ENCODE results near the gene GYPE. TPM values are rescaled to one million over a fixed set of nuclear protein-coding genes. Genes with fewer than 3 reads are reported as not detected.
"Not testable (repeated sequence)": the region's sequence is repeated elsewhere in the genome, so short reads cannot be mapped to it uniquely, and the experiment has no call there.

GYPE gene
- total and polyA plus RNA-seq, 2 experiments from 2014 or later = 2.5 to 4.0 TPM

DNA sequence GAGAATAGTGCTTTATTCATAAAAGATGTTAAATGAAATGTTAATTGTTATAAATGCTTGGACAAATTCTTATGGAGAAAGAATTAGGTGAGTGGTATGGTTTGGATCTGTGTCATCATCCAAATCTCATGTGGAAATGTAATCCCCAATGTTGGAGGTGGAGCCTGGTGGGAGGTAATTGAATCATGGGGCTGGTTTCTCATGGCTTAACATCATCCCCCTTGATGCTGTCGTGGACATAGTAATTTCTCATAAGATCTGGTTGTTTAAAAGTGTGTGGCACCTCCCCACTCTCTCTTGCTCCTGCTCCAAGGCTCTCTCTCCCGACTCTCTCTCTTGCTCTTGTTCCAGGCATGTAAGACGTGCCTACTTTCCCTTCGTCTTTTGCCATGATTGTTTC lies 22.5 kb downstream of the GYPE start:
- H3K4me3 ChIP-seq = no peak overlapping the region
- WGBS, 2 experiments (ENCODE audit: low coverage in 1 of 2, low lambda C conversion rate in 2 of 2, missing lambda C conversion rate in 2 of 2) = 71 to 75% methylated on average over 4 of the region's 4 CpGs
- no peaks in the 10 kb centered on the region for H3K9me3 ChIP-seq (ENCODE audit: low read depth)
- H3K4me2 ChIP-seq (ENCODE audit: unreplicated experiment) = no peak overlapping the region
- peak; percentile 6 for DNase-seq
- in situ Hi-C loops (cut with MboI) = no loop called here
- no peaks in the 10 kb centered on the region for H3F3A ChIP-seq (ENCODE audit: insufficient read depth)
- no peak overlapping the region for H2AFZ ChIP-seq
- H3K9ac ChIP-seq = no peak overlapping the region
- no peaks in the 10 kb centered on the region for H3K79me2 ChIP-seq (ENCODE audit: insufficient read depth)
- H3K27ac ChIP-seq = no peak overlapping the region
- H3K27me3 ChIP-seq (replicated peaks; ENCODE audit: insufficient read depth) = no peaks in the 10 kb centered on the region
- no peaks in the 10 kb centered on the region for H3K4me1 ChIP-seq (ENCODE audit: insufficient read depth)
- H4K20me1 ChIP-seq (ENCODE audit: insufficient read depth) = no peaks in the 10 kb centered on the region
- TF ChIP-seq EZH2 (IDR thresholded peaks at IDR 0.05; ENCODE audit: insufficient read depth, poor library complexity, severe bottlenecking) = no peak
- no peak for TF ChIP-seq EZH2phosphoT487 (IDR thresholded peaks at IDR 0.05; ENCODE audit: insufficient read depth, low read depth)
- no peaks in the 10 kb centered on the region for H3K9me2 ChIP-seq (ENCODE audit: insufficient read depth)
- H3K36me3 ChIP-seq (ENCODE audit: low read depth) = no peaks in the 10 kb centered on the region

DNA sequence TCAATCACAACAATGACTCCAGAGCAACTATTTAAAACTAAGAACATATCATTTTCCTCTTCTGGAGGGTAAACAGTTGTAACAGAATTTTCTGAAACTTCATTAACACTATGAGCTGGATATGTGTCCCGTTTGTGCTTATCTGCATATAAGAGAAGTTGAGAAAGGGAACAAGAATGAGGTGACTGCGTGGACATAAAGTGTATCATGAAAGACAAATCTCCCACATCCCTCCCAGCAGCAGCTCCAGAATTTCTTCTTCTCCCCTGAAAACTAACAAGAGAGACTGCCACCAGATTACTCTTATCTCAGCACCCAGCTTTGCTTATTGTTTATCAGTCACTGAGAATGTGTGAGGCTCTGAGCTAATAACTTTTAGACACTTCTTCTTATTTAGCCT lies 25.8 kb downstream of the GYPE start:
- H3K4me2 ChIP-seq (ENCODE audit: unreplicated experiment); H3K36me3 ChIP-seq (ENCODE audit: low read depth); H3K9ac ChIP-seq; H3K4me3 ChIP-seq; H4K20me1 ChIP-seq (ENCODE audit: insufficient read depth); H3F3A ChIP-seq (ENCODE audit: insufficient read depth); H3K4me1 ChIP-seq (ENCODE audit: insufficient read depth); DNase-seq; H2AFZ ChIP-seq; H3K9me2 ChIP-seq (ENCODE audit: insufficient read depth); H3K27ac ChIP-seq; H3K27me3 ChIP-seq (replicated peaks; ENCODE audit: insufficient read depth); in situ Hi-C loops (cut with MboI); H3K9me3 ChIP-seq (ENCODE audit: low read depth); H3K79me2 ChIP-seq (ENCODE audit: insufficient read depth): not testable (repeated sequence)
- 82 to 85% methylated on average over 2 of the region's 2 CpGs for WGBS, 2 experiments (ENCODE audit: low coverage in 1 of 2, low lambda C conversion rate in 2 of 2, missing lambda C conversion rate in 2 of 2)

DNA sequence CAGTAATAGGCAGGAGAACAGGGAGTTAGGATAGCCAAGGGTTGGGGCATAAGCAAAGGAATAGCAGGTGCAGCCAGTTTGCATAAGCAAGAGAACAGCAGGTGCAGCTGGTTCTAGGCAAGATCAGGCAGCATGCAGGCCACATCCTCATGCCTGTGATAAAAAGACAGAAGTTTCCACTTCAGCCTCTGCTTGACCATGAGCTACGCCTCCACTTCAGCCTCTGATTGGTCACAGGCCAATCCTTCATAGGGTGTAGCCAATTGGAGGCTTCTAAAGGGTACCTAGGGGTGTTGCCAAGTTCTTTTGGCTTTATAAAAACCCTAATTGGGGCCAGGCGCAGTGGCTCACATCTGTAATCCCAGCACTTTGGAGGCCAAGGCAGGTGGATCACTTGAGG lies 30.0 kb downstream of the GYPE start:
- H3K4me1 ChIP-seq (ENCODE audit: insufficient read depth); H3K9ac ChIP-seq; H3K27me3 ChIP-seq (replicated peaks; ENCODE audit: insufficient read depth); H3K9me3 ChIP-seq (ENCODE audit: low read depth); H4K20me1 ChIP-seq (ENCODE audit: insufficient read depth); H3K79me2 ChIP-seq (ENCODE audit: insufficient read depth); H3K9me2 ChIP-seq (ENCODE audit: insufficient read depth); DNase-seq; H3K27ac ChIP-seq; H2AFZ ChIP-seq; H3K4me2 ChIP-seq (ENCODE audit: unreplicated experiment); H3K36me3 ChIP-seq (ENCODE audit: low read depth); H3F3A ChIP-seq (ENCODE audit: insufficient read depth); H3K4me3 ChIP-seq; in situ Hi-C loops (cut with MboI): not testable (repeated sequence)
- WGBS, 2 experiments (ENCODE audit: low coverage in 1 of 2, low lambda C conversion rate in 2 of 2, missing lambda C conversion rate in 2 of 2) = 88 to 93% methylated on average over 2 of the region's 2 CpGs

DNA sequence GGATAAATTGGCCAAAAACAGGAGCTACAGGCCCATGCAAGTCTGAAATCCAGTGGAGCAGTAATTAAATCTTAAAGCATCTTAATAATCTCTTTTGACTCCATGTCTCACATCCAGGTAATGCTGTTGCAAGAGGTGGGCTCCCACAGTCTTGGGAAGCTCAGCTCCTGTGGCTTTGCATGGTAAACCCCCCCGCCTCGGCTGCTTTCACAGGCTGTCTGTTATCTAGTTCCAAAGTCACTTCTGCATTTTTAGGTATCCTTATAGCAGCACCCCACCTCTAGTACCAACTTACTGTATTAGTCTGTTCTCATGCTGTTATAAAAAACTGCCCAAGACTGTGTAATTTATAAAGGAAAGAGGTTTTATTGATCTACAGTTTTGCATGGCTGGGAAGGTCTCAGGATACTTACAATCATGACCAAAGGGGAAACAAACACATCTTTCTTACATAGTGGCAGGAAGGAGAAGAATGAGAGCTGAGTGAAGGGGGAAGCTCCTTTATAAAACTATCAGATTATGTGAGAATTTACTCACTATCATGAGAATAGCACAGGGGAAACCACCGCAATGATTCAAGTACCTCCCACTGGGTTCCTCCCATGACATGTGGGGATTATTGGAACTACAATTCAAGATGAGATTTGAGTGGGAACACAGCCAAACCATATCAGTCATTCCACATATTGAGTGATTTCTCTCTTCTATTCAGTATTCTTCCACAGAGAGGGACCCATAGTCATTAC lies 34.7 kb downstream of the GYPE start:
- DNase-seq; H3K4me2 ChIP-seq (ENCODE audit: unreplicated experiment); H3K4me3 ChIP-seq; in situ Hi-C loops (cut with MboI); H3K27ac ChIP-seq; H3K79me2 ChIP-seq (ENCODE audit: insufficient read depth); H3F3A ChIP-seq (ENCODE audit: insufficient read depth); H3K9me2 ChIP-seq (ENCODE audit: insufficient read depth); H3K36me3 ChIP-seq (ENCODE audit: low read depth); H3K9ac ChIP-seq; H4K20me1 ChIP-seq (ENCODE audit: insufficient read depth); H3K27me3 ChIP-seq (replicated peaks; ENCODE audit: insufficient read depth); H3K4me1 ChIP-seq (ENCODE audit: insufficient read depth); H3K9me3 ChIP-seq (ENCODE audit: low read depth); H2AFZ ChIP-seq: not testable (repeated sequence)
- WGBS, 2 experiments (ENCODE audit: low coverage in 1 of 2, low lambda C conversion rate in 2 of 2, missing lambda C conversion rate in 2 of 2) = 89 to 93% methylated on average over 2 of the region's 3 CpGs

DNA sequence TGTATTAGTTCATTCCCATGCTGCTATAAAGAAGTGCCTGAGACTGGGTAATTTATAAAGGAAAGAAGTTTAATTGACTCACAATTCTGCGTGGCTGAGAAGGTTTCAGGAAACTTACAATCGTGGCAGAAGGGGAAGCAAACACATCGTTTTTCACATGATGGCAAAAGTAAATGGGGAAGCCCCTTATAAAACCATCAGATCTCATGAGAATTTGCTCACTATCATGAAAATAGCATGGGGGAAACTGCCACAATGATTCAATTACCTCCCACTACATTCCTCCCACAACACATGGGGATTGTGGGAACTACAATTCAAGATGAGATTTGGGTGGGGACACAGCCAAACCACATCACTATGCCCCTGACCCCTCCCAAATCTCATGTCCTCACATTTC lies 35.4 kb downstream of the GYPE start:
- H3K4me3 ChIP-seq = not testable (repeated sequence)

DNA sequence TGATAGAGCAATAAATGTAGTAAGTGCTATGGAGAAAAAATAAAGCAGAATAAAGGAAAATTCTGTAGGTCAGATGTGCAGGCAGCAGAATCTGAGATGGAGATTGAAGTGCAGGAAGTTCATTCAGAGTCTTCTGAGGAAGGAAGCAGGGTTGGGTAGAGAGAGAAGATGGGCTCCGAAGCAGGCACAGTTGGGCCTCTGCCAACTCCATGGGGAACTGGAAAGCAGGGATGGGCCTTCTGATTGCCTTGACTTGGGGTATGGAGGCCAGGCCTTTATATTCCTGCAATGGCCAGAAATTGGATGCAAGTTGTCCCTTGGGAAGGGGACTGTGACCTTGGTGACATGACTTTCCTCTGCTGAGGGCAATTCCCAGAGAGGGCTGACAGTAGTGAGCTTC lies 42.6 kb downstream of the GYPE start:
- DNase-seq; H3K27ac ChIP-seq; H3K79me2 ChIP-seq (ENCODE audit: insufficient read depth); H3F3A ChIP-seq (ENCODE audit: insufficient read depth); H3K27me3 ChIP-seq (replicated peaks; ENCODE audit: insufficient read depth); in situ Hi-C loops (cut with MboI); H3K9ac ChIP-seq; H3K9me2 ChIP-seq (ENCODE audit: insufficient read depth); H2AFZ ChIP-seq; H3K9me3 ChIP-seq (ENCODE audit: low read depth); H3K36me3 ChIP-seq (ENCODE audit: low read depth); H3K4me1 ChIP-seq (ENCODE audit: insufficient read depth); H3K4me3 ChIP-seq; H3K4me2 ChIP-seq (ENCODE audit: unreplicated experiment); H4K20me1 ChIP-seq (ENCODE audit: insufficient read depth): not testable (repeated sequence)
- 53 to 56% methylated on average over 1 of the region's 1 CpG for WGBS, 2 experiments (ENCODE audit: low coverage in 1 of 2, low lambda C conversion rate in 2 of 2, missing lambda C conversion rate in 2 of 2)

More for the DNA sequence above, 35.4 kb downstream of the GYPE start:
- H3K27me3 ChIP-seq (replicated peaks; ENCODE audit: insufficient read depth); H3K27ac ChIP-seq; H3K36me3 ChIP-seq (ENCODE audit: low read depth); H3K9me2 ChIP-seq (ENCODE audit: insufficient read depth); DNase-seq; H2AFZ ChIP-seq; H4K20me1 ChIP-seq (ENCODE audit: insufficient read depth); H3K4me1 ChIP-seq (ENCODE audit: insufficient read depth); H3K9ac ChIP-seq; H3F3A ChIP-seq (ENCODE audit: insufficient read depth); in situ Hi-C loops (cut with MboI); H3K9me3 ChIP-seq (ENCODE audit: low read depth); H3K79me2 ChIP-seq (ENCODE audit: insufficient read depth); H3K4me2 ChIP-seq (ENCODE audit: unreplicated experiment): not testable (repeated sequence)
- 47 to 54% methylated on average over 3 of the region's 3 CpGs for WGBS, 2 experiments (ENCODE audit: low coverage in 1 of 2, low lambda C conversion rate in 2 of 2, missing lambda C conversion rate in 2 of 2)
